Lower leg skin (tissue), 4 donors: ENCODE results near the gene PABPC1L. TPM values are rescaled to one million over a fixed set of nuclear protein-coding genes. Genes with fewer than 3 reads are reported as not detected.

Source experiments
- DNase-seq, 2 donors: peaks; one replicate each; pipeline ENCODE4 v3.0.0-alpha.2; 2019; ENCODE audit warnings: low spot score in 2 of 2
- H3K4me3 ChIP-seq: fragments of 200-600 bp; sonication (generic); 2 replicates; pipeline ENCODE4 v1.5.1; 2017; ENCODE audit warnings: mild to moderate bottlenecking, low read depth; ENCODE audit not compliant: poor library complexity, severe bottlenecking
- CTCF ChIP-seq, 3 donors: fragments of 450-650 bp; IDR thresholded peaks; one replicate each; pipeline ENCODE4 v1.5.1; 2016; ENCODE audit warnings: antibody characterized with exemption in 3 of 3, mild to moderate bottlenecking in 3 of 3, moderate library complexity in 2 of 3
- POLR2A ChIP-seq, 2 donors: fragments of 450-650 bp; IDR thresholded peaks; one replicate each; pipeline ENCODE4 v1.6.1; 2016 to 2017; ENCODE audit warnings: antibody characterized with exemption in 2 of 2, mild to moderate bottlenecking in 1 of 2, moderate library complexity in 1 of 2
- WGBS, 2 donors: methylation state at CpG; one replicate each; pipeline ENCODE4 v1.1.5; 2018; 5-methylcytosine and 5-hydroxymethylcytosine counted together
- intact Hi-C: fragments of 100-400 bp; cut with DNase I; formaldehyde crosslinking; loops from one replicate; pipeline ENCODE4 v1.15.0; 2023; ENCODE audit warnings: low total_unique reads
- total RNA-seq, 4 donors: library from RNA; depleted of rRNA; stranded (reverse); fragments of >200 nt; gene quantifications; one replicate each; pipeline ENCODE4 v1.1.0, GENCODE V29; 2016

The PABPC1L gene
- total RNA-seq, 4 donors from 2014 or later: 7.0 to 30.2 (median 9.6) TPM

GRCh38 chr20:44910690-44911262 lies 916 bp downstream of the PABPC1L start:
- WGBS, 2 donors: 63 to 81% methylated on average over 10 to 17 of the region's 17 CpGs
- DNase-seq: peak in 1 of 2 donors; percentile 75
- no peak for TF ChIP-seq CTCF (IDR thresholded peaks at IDR 0.05)
- TF ChIP-seq POLR2A (IDR thresholded peaks at IDR 0.05): no peak
- no peak overlapping the region for H3K4me3 ChIP-seq
- intact Hi-C loops: no loop called here

GRCh38 chr20:44911264-44911921 lies 1.5 kb downstream of the PABPC1L start:
- TF ChIP-seq POLR2A (IDR thresholded peaks at IDR 0.05) (no peak), CTCF (IDR thresholded peaks at IDR 0.05) (peak in 1 of 3 donors; percentile 42)
- 63 to 71% methylated on average over 21 of the region's 21 CpGs for WGBS, 2 donors
- no peak overlapping the region for H3K4me3 ChIP-seq
- DNase-seq: peak in 1 of 2 donors; percentile 83
- intact Hi-C loops: no loop called here

GRCh38 chr20:44912189-44912588 lies 2.3 kb downstream of the PABPC1L start:
- H3K4me3 ChIP-seq: no peak overlapping the region
- no peak for DNase-seq
- intact Hi-C loops: no loop called here
- WGBS, 2 donors: 93% methylated on average over 2 of the region's 2 CpGs
- TF ChIP-seq POLR2A (IDR thresholded peaks at IDR 0.05): no peak
- TF ChIP-seq CTCF (IDR thresholded peaks at IDR 0.05): no peak

GRCh38 chr20:44914924-44915323 lies 5.1 kb downstream of the PABPC1L start:
- intact Hi-C loops: no loop called here
- DNase-seq: no peak
- no peak overlapping the region for H3K4me3 ChIP-seq
- WGBS, 2 donors: 71 to 94% methylated on average over 1 of the region's 1 CpG
- TF ChIP-seq POLR2A (IDR thresholded peaks at IDR 0.05) (no peak), CTCF (IDR thresholded peaks at IDR 0.05) (no peak)

- TF ChIP-seq POLR2A (IDR thresholded peaks at IDR 0.05) (no peak), CTCF (IDR thresholded peaks at IDR 0.05) (no peak)
- intact Hi-C loops: no loop called here
- H3K4me3 ChIP-seq: no peak overlapping the region
- 92 to 94% methylated on average over 12 of the region's 12 CpGs for WGBS, 2 donors
- peak in 1 of 2 donors; percentile 68 for DNase-seq
These were observed 6.7 kb downstream of the PABPC1L start for GRCh38 chr20:44916586-44916985.
